ENCODE measurements around the gene DHCR7.

Gene DHCR7

GRCh38 chr11:71386202-71386601 lies 62.0 kb downstream of the DHCR7 start:
- Histone ChIP-seq H3K9ac (ENCODE audit: low read length) (no peak overlapping the region), H3K27me3 (ENCODE audit: low read length) (no peaks in the 10 kb centered on the region), H3K4me2 (ENCODE audit: low read depth, low read length, poor library complexity, severe bottlenecking) (no peak overlapping the region), H3K4me3 (ENCODE audit: insufficient read depth, low read length, poor library complexity, severe bottlenecking) (no peak overlapping the region), H3K9me3 (ENCODE audit: insufficient read depth, low read length) (no peaks in the 10 kb centered on the region), H3K36me3 (ENCODE audit: low read length) (no peaks in the 10 kb centered on the region), H3K9me2 (replicated peaks; ENCODE audit: insufficient read depth, low read length) (no peaks in the 10 kb centered on the region), H2AFZ (ENCODE audit: low read depth, low read length, severe bottlenecking) (no peak overlapping the region), H3F3A (ENCODE audit: insufficient read depth) (peaks cover 12% of the 10 kb centered on the region), H3K27ac (ENCODE audit: low read depth, low read length) (no peak overlapping the region), H3K79me2 (ENCODE audit: insufficient read depth, low read length) (no peaks in the 10 kb centered on the region), H4K20me1 (ENCODE audit: low read depth, low read length) (no peaks in the 10 kb centered on the region)
- TF ChIP-seq EZH2phosphoT487 (conservative IDR thresholded peaks at IDR 0.05; ENCODE audit: low read length) (no peak), CTCF (IDR thresholded peaks at IDR 0.05; ENCODE audit: insufficient read depth, low read length, poor library complexity, severe bottlenecking) (no peak)

GRCh38 chr11:71385091-71385490 lies 63.1 kb downstream of the DHCR7 start:
- H2AFZ ChIP-seq (ENCODE audit: low read depth, low read length, severe bottlenecking): no peak overlapping the region
- no peak overlapping the region for H3K27ac ChIP-seq (ENCODE audit: low read depth, low read length)
- peaks cover 16% of the 10 kb centered on the region for H3F3A ChIP-seq (ENCODE audit: insufficient read depth)
- no peaks in the 10 kb centered on the region for H3K9me3 ChIP-seq (ENCODE audit: insufficient read depth, low read length)
- H3K9me2 ChIP-seq (replicated peaks; ENCODE audit: insufficient read depth, low read length): no peaks in the 10 kb centered on the region
- no peaks in the 10 kb centered on the region for H3K36me3 ChIP-seq (ENCODE audit: low read length)
- H3K4me2 ChIP-seq (ENCODE audit: low read depth, low read length, poor library complexity, severe bottlenecking): no peak overlapping the region
- H3K9ac ChIP-seq (ENCODE audit: low read length): no peak overlapping the region
- no peaks in the 10 kb centered on the region for H3K27me3 ChIP-seq (ENCODE audit: low read length)
- TF ChIP-seq EZH2phosphoT487 (conservative IDR thresholded peaks at IDR 0.05; ENCODE audit: low read length) (no peak), CTCF (IDR thresholded peaks at IDR 0.05; ENCODE audit: insufficient read depth, low read length, poor library complexity, severe bottlenecking) (no peak)
- H3K4me3 ChIP-seq (ENCODE audit: insufficient read depth, low read length, poor library complexity, severe bottlenecking): no peak overlapping the region
- no peaks in the 10 kb centered on the region for H4K20me1 ChIP-seq (ENCODE audit: low read depth, low read length)
- H3K79me2 ChIP-seq (ENCODE audit: insufficient read depth, low read length): no peaks in the 10 kb centered on the region

- H3K4me2 ChIP-seq (ENCODE audit: low read depth, low read length, poor library complexity, severe bottlenecking): no peak overlapping the region
- H3K9me3 ChIP-seq (ENCODE audit: insufficient read depth, low read length): no peaks in the 10 kb centered on the region
- H3K9ac ChIP-seq (ENCODE audit: low read length): no peak overlapping the region
- no peaks in the 10 kb centered on the region for H3K79me2 ChIP-seq (ENCODE audit: insufficient read depth, low read length)
- no peaks in the 10 kb centered on the region for H3K36me3 ChIP-seq (ENCODE audit: low read length)
- H3K4me3 ChIP-seq (ENCODE audit: insufficient read depth, low read length, poor library complexity, severe bottlenecking): no peak overlapping the region
- TF ChIP-seq CTCF (IDR thresholded peaks at IDR 0.05; ENCODE audit: insufficient read depth, low read length, poor library complexity, severe bottlenecking) (no peak), EZH2phosphoT487 (conservative IDR thresholded peaks at IDR 0.05; ENCODE audit: low read length) (no peak)
- no peaks in the 10 kb centered on the region for H3K27me3 ChIP-seq (ENCODE audit: low read length)
- H3K27ac ChIP-seq (ENCODE audit: low read depth, low read length): no peak overlapping the region
- peaks cover 16% of the 10 kb centered on the region for H3F3A ChIP-seq (ENCODE audit: insufficient read depth)
- no peaks in the 10 kb centered on the region for H3K9me2 ChIP-seq (replicated peaks; ENCODE audit: insufficient read depth, low read length)
- H2AFZ ChIP-seq (ENCODE audit: low read depth, low read length, severe bottlenecking): no peak overlapping the region
- H4K20me1 ChIP-seq (ENCODE audit: low read depth, low read length): no peaks in the 10 kb centered on the region
Observed at GRCh38 chr11:71384561-71384960, 63.6 kb downstream of the DHCR7 start.

Measured in SU-DHL-6 (cell line).